ENCODE data around the gene FGFBP2.

GRCh38 chr4:15925830-15926229 is 37.1 kb downstream of the FGFBP2 start:
- no peak for TF ChIP-seq CTCF (IDR thresholded peaks at IDR 0.05; ENCODE audit: poor library complexity)
- TF ChIP-seq EZH2 (IDR thresholded peaks at IDR 0.05; ENCODE audit: borderline replicate concordance), result no peak

Data from hepatocyte (in vitro differentiated cells).